Central memory CD4-positive, alpha-beta T cell (primary cell): ENCODE data around the gene NDUFS8.

Source experiments
- DNase-seq: peaks from one replicate; pipeline ENCODE4 v3.0.0; 2022

Gene NDUFS8

DNA sequence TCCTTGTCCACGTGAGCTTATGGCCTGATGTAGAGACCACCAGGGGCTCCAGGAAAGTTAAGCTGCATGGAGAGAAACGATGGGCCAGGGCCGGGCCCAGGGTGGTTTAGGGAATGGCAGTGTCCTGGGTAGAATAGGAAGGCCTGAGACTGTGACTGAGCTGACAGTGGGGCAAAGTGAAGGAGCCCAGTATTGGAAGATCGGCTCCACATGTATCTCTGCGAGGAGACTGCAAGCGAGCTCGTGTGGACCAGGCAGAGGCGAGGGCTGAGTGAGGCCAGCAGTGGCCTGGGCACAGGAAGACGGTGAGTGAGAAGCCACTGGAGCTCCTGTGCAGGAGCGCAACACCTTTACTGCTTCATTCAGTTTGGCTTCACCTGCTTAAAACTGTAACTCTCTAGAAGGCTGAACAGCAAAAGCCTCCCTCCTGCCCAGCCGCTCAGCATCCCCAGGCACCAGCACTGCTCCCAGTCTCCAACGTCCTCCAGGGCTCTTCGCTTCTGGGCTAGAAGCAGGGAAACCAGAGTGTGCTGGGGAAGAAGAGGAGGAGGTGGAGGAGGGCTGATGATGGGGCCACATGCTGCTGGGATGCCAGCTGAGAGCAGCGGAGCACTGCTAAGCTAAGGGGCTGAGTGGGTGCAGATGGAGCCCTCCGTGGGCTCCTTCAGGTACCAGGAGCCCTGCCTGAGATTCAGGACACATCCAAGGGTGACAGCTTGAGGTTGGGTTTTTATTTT is 21.8 kb downstream of the NDUFS8 start:
- no peak for DNase-seq

DNA sequence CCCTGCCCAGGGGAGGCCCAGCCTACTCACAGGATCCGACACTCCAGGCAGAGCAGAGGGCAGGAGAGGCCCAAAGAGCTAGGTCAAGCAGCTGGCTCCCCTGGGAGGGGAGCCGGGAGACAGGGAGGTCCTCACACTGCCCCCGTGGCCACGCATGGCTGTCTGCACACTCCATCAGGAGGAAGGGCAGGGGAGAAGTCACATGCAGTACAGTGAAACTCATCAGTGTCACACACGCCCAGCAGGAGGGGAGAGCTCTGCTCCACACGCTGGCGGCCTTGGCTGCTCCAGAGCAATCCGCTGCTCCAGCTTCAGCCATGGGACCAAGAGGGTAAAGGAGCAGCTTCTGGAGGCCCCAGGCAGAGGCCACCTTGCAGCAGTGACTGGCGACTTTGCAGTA is 22.6 kb downstream of the NDUFS8 start:
- DNase-seq, result no peak

DNA sequence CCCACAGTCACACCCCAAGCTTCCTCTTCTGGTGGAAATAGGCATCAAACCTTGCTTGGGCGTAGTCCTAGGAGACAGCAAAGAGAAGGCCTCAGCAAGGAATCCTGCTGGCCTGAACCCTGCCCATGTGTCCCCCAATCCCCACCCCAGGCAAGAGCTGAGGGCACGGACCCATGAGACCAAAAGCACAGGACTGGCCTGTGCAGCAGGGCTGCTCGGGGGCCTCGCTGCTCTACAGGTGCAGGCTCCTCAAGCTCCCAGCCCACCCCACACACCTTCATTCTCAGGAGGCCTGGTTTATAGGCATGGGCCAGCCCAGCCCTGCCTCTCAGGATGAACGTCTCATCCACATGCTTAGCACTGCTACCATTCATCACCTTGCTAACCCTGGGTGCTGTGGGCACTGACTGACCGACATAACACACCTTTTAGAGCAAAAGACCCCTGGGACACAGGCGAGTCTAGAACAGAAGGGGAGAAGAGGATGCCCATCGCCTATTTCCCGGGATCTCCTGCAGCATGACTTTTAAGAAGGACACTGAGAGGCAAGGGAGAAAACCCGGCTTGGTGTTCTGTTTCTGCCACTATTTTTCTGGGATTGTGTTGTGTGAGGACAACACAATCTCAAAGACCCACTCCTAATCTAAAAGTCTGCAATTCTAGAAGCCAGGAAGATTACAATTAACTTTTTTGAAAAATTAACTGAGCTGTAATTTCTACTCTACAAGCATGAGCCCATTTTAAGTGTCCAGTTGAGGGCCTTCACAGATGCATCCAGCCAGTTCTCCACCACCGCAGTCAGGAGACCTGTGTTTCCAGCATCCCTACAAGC is 23.7 kb downstream of the NDUFS8 start:
- no peak for DNase-seq

DNA sequence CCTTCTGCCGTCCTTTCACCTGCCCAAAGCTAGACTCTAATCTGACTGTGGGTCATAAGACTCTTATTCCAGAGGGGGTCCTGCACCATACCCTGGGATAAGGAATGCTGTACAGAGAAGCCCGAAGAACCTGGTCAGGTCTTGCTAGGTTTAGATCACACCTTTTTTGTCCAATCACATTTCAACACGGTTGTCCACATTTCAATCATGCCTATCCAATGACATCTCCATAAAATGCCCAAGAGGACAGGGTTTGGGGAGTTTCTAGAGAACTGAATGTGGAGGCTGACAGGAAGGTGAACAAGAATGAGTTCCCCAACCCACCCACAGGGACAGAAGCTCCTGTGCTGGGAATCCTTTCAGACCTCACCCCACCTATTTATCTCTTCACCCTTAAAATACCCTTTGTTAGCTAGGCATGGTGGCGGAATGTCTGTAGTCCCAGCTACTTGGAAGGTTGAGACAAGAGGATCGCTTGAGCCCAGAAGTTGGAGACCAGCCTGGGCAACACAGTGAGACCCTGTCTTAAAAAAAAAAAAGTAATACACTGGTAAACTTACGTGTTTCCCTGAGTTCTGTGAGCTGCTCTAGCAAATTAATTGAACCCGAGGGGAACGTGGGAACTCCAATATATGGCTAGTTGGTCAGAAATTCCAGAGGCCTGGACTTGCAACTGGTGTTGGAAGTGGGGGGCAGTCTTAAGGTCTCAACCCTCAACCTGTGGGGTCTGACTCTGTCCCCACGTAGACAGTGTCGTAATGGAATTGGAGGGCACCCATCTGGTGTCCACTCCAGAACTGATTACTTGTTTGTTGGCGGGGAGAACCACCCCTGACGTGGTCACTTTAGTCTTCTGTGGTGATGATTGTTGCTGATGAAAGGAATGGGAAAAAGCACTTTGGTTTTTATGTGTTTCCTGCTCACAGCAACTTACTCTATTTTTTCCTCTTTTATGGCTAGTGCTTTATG is 26.1 kb downstream of the NDUFS8 start:
- no peak for DNase-seq

DNA sequence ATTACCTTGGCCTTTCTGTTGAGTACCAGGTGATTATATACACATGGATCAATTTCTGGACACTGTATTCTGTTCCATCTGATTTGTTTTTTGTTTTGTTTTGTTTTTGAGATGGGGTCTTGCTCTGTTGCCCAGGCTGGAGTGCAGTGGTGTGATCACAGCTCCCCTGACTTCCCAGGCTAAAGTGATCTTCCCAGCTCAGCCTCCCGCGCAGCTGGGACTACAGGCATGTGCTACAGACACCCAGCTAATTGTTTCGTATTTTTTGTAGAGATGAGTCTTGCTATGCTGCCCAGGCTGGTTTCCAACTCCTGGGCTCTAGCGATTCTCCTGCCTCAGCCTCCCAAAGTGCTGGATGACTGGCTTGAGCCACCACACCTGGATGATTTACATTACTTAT is 27.3 kb downstream of the NDUFS8 start:
- no peak for DNase-seq

DNA sequence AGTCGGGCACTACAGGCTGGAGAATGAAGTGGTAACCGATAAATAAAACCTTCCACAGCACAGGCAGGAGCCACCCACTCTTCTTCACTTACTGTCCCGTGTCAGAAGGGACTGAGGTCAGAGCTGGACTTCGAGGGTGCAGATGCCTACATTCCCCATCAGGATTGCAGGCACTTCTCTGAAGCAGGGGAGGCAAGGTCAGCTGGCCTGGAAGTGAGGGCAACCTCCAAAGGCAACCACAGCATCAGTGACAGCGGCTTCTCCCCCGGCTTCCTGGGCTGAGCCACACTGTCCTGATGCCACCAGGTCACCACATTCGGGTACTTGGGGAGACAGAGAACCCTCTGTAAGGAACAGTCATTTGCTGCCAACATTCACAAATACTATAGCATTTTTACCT is 31.0 kb downstream of the NDUFS8 start:
- DNase-seq, result no peak

DNA sequence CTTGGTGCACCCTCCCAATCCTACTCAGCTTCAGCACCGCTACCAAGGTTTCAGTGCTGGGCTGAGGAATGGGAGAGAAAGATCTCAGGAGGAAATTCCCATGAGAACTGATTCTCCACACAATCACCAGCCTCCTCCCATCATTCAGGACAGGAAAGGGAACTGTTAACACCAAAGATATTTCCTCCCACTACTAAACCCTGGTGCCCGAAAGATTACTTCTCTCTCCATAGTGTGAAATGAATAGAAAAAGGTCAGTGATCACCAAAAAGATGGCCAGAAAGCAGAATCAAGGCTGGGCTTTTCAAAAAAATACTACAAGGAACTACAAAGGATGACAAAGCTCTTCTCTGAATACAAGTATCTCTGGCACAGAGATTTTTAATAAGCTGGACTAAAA is 34.4 kb downstream of the NDUFS8 start:
- DNase-seq, result no peak

DNA sequence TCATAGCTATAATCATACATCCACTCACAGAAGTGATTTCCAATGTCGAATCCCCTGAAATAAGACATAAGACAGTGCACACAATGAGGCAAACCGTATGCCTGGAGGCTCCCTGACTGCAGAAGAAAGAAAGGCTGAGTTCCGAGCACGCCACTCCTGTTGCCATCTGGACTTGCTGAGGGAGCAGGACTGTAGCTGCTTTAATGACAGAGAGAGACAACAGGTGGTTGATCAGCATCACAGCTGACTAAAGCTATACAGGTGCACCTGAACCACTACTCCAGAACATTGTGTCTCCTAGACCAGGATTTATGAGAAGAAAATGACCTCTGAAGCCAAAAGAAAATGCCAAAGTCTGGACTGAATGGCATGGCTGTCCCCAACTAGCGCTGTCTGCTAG is 35.4 kb downstream of the NDUFS8 start:
- DNase-seq, result no peak

DNA sequence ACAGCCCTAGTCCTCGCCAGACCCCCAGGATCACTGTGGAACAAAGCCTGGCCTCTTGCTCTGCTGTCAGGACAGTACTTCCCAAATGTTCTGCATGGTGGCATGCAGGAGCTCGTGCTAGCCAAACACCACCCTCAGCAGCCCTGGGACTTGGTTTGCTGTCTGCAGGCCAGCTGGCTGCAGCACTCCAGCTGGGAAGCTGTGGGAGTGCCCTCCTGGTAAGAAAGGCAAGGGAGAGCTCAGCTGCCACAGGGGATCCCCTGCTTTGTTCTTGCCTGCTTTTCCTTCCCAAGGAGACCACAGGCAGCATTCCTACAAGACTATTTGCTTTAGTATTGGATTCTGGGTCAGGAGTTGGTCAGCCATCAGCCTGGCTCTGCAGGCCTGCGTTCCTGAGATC is 36.3 kb downstream of the NDUFS8 start:
- DNase-seq, result no peak

DNA sequence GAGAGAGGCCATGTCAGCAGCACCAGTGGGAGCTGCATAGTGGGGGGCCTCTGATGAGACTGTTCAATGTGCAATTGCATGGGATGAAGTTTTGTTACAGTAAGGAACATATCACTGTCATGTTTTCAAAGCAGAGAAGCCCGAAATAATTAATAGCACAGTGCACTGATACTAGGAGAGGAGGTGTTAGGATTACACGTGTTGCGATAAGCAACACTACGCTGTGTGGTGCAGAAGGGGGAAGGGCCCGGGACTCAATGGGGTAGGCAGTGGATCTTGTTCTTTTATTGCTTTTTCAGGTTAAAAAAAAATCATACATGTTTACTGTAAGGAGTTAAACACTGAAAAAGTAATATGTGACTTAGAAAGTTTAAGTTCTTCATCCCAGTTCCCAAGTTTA is 37.5 kb downstream of the NDUFS8 start:
- DNase-seq, result no peak

DNA sequence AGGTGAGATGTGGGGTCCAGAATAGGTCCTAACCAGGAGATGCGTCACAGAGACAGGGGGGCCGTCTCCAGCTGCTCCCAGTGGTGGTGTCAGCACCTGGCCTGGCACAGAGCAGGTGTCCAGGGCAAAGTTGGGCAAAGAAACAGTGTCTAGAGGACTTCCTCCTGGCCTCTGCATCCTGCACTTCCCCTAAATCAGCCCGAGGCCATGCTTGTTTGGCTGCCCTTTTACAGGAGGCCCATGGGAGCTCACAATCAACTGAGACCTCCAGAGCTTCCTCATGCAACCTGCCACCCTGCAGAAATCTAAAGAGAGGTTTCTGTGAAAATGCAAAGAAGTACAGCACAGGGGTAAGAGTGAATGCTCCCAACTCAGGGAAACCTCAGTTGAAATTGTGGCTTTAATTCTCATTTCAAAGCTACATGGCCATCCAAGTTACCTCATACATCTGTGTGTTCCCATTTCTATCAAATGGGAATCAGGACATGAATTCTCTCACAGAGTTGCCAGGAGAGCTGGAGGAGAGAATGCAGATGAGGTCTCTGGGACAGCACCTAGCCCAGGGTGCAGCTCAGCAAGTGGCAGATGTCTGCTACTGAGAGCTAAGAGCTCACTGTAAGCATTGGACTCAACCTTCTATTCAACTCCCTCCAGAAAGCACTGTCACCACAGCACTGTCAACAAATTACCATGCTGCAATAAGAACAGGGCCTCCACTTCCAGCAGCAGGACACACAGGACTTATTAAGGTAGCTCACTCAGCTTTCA is 41.0 kb downstream of the NDUFS8 start:
- no peak for DNase-seq

DNA sequence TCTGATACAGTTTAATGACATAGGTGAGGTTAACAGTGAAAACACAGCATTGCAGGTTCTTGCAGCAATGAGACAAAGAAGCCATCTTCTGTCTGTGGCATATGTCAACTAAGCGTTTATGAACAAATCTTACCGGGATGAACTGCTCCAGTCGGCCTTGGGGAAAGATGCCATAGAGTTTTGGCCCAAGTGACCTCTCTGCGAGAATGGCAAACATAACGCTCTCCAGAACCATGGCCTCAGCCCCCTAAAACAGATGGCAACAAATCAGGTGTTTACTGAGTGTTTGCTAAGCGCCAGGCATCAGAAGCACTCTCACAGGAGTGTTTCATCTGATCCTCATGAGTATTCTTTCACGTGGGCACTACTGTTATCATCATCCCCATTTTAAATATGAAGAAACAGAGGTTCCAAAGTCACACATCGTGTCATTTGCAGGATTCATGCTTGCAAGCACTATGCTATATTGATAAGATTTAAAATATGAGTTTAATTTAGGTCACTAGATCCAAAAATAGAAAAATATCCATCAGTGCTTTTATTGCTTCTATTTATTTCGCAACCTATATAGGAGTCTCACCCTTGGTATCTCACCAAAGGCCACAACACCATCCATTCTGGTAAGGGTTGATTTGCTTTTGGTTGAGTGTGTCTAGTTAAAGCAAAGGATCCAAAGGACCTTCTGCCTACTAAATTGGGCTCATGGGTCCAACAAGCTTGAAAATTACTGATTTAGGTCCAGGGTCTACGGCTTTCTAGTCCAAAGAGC is 44.3 kb downstream of the NDUFS8 start:
- no peak for DNase-seq

DNA sequence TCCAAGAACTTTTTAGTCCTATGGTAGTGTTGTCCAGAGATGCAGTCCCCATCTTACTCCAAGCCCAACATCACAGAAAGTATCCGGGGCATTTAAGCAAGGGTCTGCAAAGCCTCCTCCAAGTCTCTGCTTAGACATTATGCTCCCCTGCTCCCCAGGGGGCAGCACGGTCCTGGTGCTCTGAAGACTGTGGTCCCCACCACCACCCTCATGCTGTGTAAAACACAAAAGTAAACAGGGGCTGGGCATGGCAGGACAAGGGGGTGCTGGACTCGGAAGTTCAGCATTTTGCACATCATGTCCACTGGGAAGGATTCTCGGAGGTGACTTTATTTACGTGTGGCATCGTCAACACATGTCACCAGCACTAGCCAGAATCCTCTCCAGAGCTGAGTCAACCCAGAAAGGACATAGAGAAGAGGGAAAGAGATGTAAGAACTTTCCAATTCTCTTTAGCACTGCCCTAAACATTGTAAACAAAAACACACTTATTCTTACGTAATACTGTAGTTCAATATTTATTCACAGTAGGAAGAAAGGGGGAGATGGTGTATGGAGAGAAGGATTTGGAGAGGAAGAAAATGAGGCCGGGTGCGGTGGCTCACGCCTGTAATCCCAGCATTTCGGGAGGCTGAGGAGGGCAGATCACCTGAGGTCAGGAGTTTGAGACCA is 46.0 kb downstream of the NDUFS8 start:
- no peak for DNase-seq

DNA sequence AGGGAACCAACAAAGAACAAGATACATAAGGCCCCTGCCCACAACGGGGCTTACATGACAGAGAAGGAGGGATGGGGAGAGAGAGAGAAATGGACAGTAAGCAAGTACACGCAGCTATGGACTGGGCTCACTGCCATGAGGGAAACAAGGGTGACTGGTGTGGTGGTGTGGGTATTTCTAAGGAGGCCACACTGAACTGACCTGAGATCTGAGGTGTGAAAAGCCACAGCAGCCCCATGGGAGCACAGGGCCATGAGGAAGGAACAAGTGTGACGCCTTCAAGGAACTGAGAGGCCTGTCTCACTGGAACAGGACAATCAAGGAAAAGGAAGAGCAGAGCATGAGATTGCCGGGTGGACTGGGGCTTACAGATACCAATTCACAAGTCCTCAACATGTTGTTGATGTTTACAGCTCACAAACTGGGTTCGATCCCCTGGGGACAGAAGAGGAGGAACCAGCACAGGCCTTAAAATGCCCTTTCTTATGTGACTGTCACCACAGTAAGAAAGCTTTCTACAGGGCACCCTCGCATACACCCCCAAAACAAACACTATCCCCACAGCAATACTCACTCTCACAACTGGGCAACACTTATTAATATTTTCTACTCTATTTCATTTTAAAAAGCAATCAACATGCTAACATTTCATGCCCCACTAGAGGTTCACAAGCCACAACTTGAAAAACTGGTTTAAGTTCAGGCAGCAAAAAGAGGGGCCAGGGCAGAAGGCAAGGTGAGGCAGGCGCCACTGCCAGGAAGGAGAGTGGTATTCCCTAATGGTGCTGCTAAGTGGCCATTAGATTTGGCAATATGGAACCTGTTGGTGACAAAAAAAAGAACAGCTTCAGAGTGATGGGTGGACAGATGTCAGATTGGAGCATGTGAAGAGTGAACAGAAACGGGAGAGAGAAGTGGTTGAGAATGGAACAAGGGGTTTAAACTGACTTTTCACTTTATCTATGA is 47.4 kb downstream of the NDUFS8 start:
- no peak for DNase-seq

DNA sequence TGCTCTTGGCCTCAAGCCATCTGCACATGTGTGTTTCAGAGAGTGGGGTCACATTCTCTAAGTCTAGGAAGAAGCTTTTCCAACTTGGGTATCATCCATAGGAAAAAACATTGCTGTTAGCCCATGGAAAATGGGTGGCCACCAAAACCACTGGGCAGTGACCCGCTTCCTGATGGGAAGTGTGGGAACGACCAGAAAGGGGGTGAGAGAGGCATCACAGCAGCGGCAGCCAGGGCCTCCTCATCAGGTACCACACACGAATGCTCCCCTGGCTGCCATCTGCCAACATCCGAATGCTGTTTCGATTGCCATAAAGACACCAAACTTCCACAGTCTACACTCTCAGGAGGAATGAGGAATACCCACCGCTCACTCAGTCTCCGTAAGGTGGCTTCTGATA is 50.4 kb downstream of the NDUFS8 start:
- DNase-seq, result no peak

DNA sequence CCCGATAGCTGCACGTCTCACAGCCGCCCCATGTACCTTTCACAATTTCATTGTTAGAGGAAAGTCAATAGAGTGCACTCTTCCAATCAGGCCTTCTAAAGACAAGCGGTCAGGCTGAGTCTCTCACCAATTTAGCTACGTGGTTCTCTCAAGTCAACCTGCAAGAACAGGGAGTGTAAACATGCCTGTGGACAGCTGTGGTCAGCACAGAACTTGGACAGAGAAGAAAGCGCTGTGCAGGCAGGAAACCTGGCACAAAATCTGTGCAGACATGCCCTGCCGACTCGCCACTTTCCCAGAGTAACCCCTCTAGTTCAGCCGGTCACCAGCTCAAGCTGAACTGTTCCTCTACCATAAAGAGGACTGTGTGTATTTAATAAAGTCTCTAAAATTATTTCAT is 51.2 kb downstream of the NDUFS8 start:
- DNase-seq, result no peak

DNA sequence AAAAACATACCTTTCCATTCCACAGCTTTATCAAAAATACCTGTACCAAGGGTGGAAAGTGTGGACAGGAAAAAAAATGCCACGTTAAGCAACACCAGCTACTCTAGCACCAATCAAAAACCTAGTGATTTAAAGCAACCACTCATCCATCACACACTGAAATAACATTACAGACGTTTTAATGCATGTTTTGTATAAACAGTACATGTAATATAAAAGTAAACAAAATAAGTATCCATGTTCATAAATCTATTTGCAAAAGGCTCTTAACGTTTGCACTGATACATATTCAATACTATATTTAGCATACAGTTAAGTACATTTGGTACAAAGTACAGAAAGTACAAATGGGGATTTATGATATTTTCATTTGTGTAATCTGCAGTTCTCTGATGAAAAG is 52.0 kb downstream of the NDUFS8 start:
- no peak for DNase-seq

DNA sequence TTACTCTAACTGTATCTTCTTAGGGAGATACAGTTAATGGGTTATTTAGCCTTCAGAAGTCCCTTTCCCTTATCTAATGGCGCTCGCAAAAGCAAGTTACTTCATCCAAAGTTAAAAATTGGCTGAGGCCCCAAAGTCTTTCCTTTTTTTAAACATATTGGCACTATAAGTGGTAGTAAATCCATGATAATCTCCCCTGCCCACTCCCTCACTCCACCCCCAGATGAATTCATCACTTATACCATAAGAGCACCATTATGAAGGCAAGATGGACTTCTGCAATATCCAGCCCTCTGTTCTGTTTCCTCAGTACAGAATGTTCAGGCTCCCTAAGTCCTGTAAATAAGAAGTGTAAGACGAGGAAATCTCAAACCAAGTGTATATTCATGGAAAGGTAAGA is 53.0 kb downstream of the NDUFS8 start:
- DNase-seq, result no peak
